CD8-positive, alpha-beta memory T cell (primary cell): ENCODE measurements around the gene FILIP1L. TPM values are rescaled to one million over a fixed set of nuclear protein-coding genes. Genes with fewer than 3 reads are reported as not detected.

ENCODE experiments used
- CTCF ChIA-PET: fragments of 350-600 bp; sonication (Branson Sonifier 250); formaldehyde crosslinking; loops from one replicate; lab custom pipeline; 2021; ENCODE audit warnings: antibody characterized with exemption; lab: Charles Lee
- POLR2A ChIA-PET: fragments of 350-600 bp; sonication (Branson Sonifier 250); formaldehyde crosslinking; loops from one replicate; lab custom pipeline; 2021; ENCODE audit warnings: antibody characterized with exemption; lab: Charles Lee
- DNase-seq, 5 donors: peaks; one replicate each; pipeline versions ENCODE4 v3.0.0 to v3.0.0-alpha.2; 2020 to 2022; ENCODE audit warnings: mixed read lengths in 1 of 5
- H3K27ac ChIP-seq: one replicate; pipeline ENCODE4 v1.7.0; 2013; ENCODE audit warnings: low read depth, mild to moderate bottlenecking, low read length, moderate library complexity
- H3K27me3 ChIP-seq: 2 replicates; pipeline ENCODE4 v1.7.0; 2013; ENCODE audit warnings: low read length, mild to moderate bottlenecking; ENCODE audit not compliant: insufficient read depth, poor library complexity, severe bottlenecking
- H3K36me3 ChIP-seq: 2 replicates; pipeline ENCODE4 v1.7.0; 2013; ENCODE audit warnings: mild to moderate bottlenecking, low read length, moderate library complexity; ENCODE audit not compliant: insufficient read depth
- H3K4me1 ChIP-seq: 2 replicates; pipeline ENCODE4 v1.7.0; 2013; ENCODE audit warnings: mild to moderate bottlenecking, low read length, moderate library complexity; ENCODE audit not compliant: insufficient read depth
- H3K4me3 ChIP-seq: 2 replicates; pipeline ENCODE4 v1.7.0; 2013; ENCODE audit warnings: mild to moderate bottlenecking, low read length
- H3K9me3 ChIP-seq: 2 replicates; pipeline ENCODE4 v1.7.0; 2013; ENCODE audit warnings: mild to moderate bottlenecking, low read length
- H3K27ac Mint-ChIP-seq, 8 donors: one replicate each; pipeline ENCODE4 v1.8.0; 2020 to 2021; ENCODE audit warnings: mixed read lengths in 8 of 8, mild to moderate bottlenecking in 6 of 8, inconsistent platforms in 3 of 8, moderate library complexity in 3 of 8
- H3K27me3 Mint-ChIP-seq, 2 donors: one replicate each; pipeline ENCODE4 v1.8.0; 2020 to 2021; ENCODE audit warnings: mixed read lengths in 2 of 2, mild to moderate bottlenecking in 1 of 2, moderate library complexity in 1 of 2
- H3K36me3 Mint-ChIP-seq, 3 donors: one replicate each; pipeline ENCODE4 v1.8.0; 2020 to 2021; ENCODE audit warnings: mixed read lengths in 3 of 3, inconsistent platforms in 1 of 3, mild to moderate bottlenecking in 1 of 3
- H3K4me1 Mint-ChIP-seq, 3 donors: one replicate each; pipeline ENCODE4 v1.8.0; 2020 to 2021; ENCODE audit warnings: mixed read lengths in 3 of 3, inconsistent platforms in 1 of 3, mild to moderate bottlenecking in 1 of 3
- H3K4me3 Mint-ChIP-seq, 7 donors: one replicate each; pipeline ENCODE4 v1.8.0; 2020 to 2021; ENCODE audit warnings: mixed read lengths in 7 of 7, mild to moderate bottlenecking in 6 of 7, moderate library complexity in 4 of 7, inconsistent platforms in 2 of 7
- H3K9me3 Mint-ChIP-seq, 5 donors: one replicate each; pipeline ENCODE4 v1.8.0; 2020 to 2022; ENCODE audit warnings: mixed read lengths in 5 of 5, mild to moderate bottlenecking in 3 of 5, moderate library complexity in 2 of 5, inconsistent platforms in 1 of 5
- polyA plus RNA-seq: library from polyadenylated mRNA; unstranded; fragments of 300-500 nt; fragmentation: Illumina TruSeq; gene quantifications from one replicate; pipeline ENCODE4 v1.2.3, GENCODE V29; 2021
- total RNA-seq, 2 experiments: library from RNA; stranded (reverse); gene quantifications; one replicate each; pipeline ENCODE4 v1.2.3, GENCODE V29; 2021

FILIP1L gene
- total and polyA plus RNA-seq, 3 experiments from 2014 or later = 0.12 to 0.27 (median 0.20) TPM

GRCh38 chr3:100029689-100030088, 84.6 kb downstream of the FILIP1L start:
- no peaks in the 10 kb centered on the region for H3K27me3 Mint-ChIP-seq
- H3K4me1 Mint-ChIP-seq = no peaks in the 10 kb centered on the region
- H3K36me3 Mint-ChIP-seq = peaks cover 1 to 4% (median 2%) of the 10 kb centered on the region in 3 donors
- H3K4me3 ChIP-seq = no peak overlapping the region
- H3K27ac Mint-ChIP-seq = no peak overlapping the region
- DNase-seq = no peak
- CTCF ChIA-PET = interaction anchor here (0.5 kb wide), 1 partner anchor 197 kb away, joined by 3 read pairs; no protein-coding TSS in a partner anchor
- no peak overlapping the region for H3K4me3 Mint-ChIP-seq
- no peaks in the 10 kb centered on the region for H3K27me3 ChIP-seq
- H3K27ac ChIP-seq = no peak overlapping the region
- POLR2A ChIA-PET = no interaction called here
- no peaks in the 10 kb centered on the region for H3K9me3 ChIP-seq
- H3K4me1 ChIP-seq = no peaks in the 10 kb centered on the region
- no peaks in the 10 kb centered on the region for H3K36me3 ChIP-seq
- H3K9me3 Mint-ChIP-seq = no peaks in the 10 kb centered on the region

DNA sequence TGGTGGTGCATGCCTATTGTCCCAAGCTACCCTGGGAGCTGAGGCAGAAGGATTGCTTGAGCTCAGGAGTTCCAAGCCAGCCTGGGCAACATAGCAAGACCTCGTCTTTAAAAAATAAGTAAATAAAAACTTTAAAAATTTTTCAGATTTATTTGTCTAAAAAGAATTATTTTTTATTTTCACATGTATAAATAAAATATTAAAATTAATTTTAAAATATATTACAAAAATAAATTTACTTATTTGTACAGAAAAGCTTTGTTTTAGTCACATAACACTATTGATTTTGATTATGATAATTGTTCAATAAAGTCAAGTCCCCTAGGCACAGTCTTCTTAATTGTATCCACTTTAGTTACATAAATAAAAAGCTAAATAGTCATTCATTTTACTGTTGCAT, 85.2 kb downstream of the FILIP1L start:
- Mint-ChIP-seq H3K4me3 (no peak overlapping the region), H3K27me3 (no peaks in the 10 kb centered on the region), H3K36me3 (peaks cover 1 to 4% (median 2%) of the 10 kb centered on the region in 3 donors), H3K27ac (no peak overlapping the region), H3K9me3 (no peaks in the 10 kb centered on the region), H3K4me1 (no peaks in the 10 kb centered on the region)
- POLR2A ChIA-PET = no interaction called here
- no peaks in the 10 kb centered on the region for H3K9me3 ChIP-seq
- H3K27ac ChIP-seq = no peak overlapping the region
- H3K36me3 ChIP-seq = no peaks in the 10 kb centered on the region
- CTCF ChIA-PET = no interaction called here
- DNase-seq = no peak
- no peaks in the 10 kb centered on the region for H3K27me3 ChIP-seq
- H3K4me3 ChIP-seq = no peak overlapping the region
- H3K4me1 ChIP-seq = no peaks in the 10 kb centered on the region

DNA sequence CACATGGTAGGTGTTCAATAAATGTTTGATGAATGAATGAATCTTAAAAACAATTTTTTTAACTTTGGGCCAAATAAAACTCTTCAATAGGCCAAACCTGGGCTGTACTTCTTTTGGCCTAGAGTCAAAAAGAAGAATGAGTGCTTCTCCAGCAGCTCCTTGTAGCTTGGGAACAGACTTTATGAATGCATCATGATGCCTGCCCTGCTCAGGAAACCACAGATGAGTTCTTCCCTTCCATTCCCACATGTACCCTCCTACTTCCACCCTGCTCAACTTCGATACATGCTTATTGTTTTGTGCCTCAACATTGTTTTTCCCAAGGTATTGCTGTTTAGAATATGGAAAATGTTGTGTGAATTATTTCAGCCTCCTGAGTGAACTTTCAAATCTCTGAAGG, 87.0 kb downstream of the FILIP1L start:
- H3K36me3 ChIP-seq = no peaks in the 10 kb centered on the region
- no peak overlapping the region for H3K27ac ChIP-seq
- H3K27ac Mint-ChIP-seq = no peak overlapping the region
- H3K9me3 ChIP-seq = no peaks in the 10 kb centered on the region
- ChIA-PET POLR2A (no interaction called here), CTCF (no interaction called here)
- no peaks in the 10 kb centered on the region for H3K9me3 Mint-ChIP-seq
- no peaks in the 10 kb centered on the region for H3K4me1 Mint-ChIP-seq
- no peak overlapping the region for H3K4me3 ChIP-seq
- H3K4me1 ChIP-seq = no peaks in the 10 kb centered on the region
- H3K27me3 Mint-ChIP-seq = no peaks in the 10 kb centered on the region
- no peaks in the 10 kb centered on the region for H3K27me3 ChIP-seq
- no peak overlapping the region for H3K4me3 Mint-ChIP-seq
- DNase-seq = no peak
- peaks cover 5 to 10% (median 5%) of the 10 kb centered on the region in 3 donors for H3K36me3 Mint-ChIP-seq

DNA sequence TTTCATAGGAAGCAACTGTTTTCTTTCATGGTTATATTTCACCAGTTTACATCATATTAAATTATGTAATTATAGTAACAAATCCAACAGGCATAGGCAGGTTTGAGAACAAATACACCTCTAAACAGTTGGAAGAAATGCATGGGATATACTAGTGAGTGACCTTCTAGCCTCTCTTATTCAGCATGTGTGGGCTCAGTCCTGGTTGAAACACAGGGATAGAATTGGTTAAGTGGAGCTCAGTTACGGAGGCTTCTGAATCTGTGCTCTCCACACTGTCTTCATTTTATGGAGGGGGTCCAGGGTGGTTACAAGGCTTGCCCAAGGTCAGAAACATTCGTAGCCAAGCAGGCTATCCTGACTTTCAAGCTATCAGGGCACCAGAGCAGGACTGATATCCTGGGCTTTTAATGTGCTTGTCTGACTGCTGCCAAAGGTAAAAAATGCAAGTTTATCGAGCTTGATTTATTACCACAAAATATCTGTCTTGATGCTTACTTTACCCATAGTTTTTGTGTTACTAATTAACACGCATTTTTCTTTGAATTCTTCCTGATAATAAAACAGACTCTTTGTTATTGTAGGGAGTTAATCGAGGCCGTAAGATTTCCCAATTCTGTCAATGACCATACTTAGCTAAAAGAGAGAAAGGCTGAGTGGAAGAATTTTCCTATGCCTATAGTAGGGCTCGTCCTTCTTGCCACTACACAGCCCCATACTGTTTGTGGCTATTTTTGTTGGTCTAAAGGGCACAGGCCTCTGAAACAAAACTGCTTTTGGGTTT, 89.6 kb downstream of the FILIP1L start:
- Histone ChIP-seq H3K36me3 (no peaks in the 10 kb centered on the region), H3K4me3 (no peak overlapping the region), H3K27ac (no peak overlapping the region), H3K4me1 (no peaks in the 10 kb centered on the region), H3K27me3 (no peaks in the 10 kb centered on the region), H3K9me3 (no peaks in the 10 kb centered on the region)
- Mint-ChIP-seq H3K4me1 (no peaks in the 10 kb centered on the region), H3K27me3 (no peaks in the 10 kb centered on the region), H3K4me3 (no peak overlapping the region), H3K36me3 (peaks cover 4 to 5% (median 5%) of the 10 kb centered on the region in 3 donors), H3K27ac (no peak overlapping the region), H3K9me3 (no peaks in the 10 kb centered on the region)
- ChIA-PET POLR2A (no interaction called here), CTCF (interaction anchor here (1.5 kb wide), 1 partner anchor 8 kb away, joined by 5 read pairs; no protein-coding TSS in a partner anchor)
- DNase-seq = no peak

- Histone ChIP-seq H3K4me1 (no peaks in the 10 kb centered on the region), H3K36me3 (no peaks in the 10 kb centered on the region), H3K4me3 (no peak overlapping the region), H3K9me3 (no peaks in the 10 kb centered on the region), H3K27ac (no peak overlapping the region), H3K27me3 (no peaks in the 10 kb centered on the region)
- no peak overlapping the region for H3K4me3 Mint-ChIP-seq
- POLR2A ChIA-PET = no interaction called here
- H3K4me1 Mint-ChIP-seq = peaks cover 3 to 4% (median 3%) of the 10 kb centered on the region in 3 donors
- H3K27me3 Mint-ChIP-seq = no peaks in the 10 kb centered on the region
- DNase-seq = no peak
- H3K9me3 Mint-ChIP-seq = no peaks in the 10 kb centered on the region
- H3K27ac Mint-ChIP-seq = no peak overlapping the region
- CTCF ChIA-PET = no interaction called here
- H3K36me3 Mint-ChIP-seq = peaks cover 4 to 5% (median 5%) of the 10 kb centered on the region in 3 donors
Observed at GRCh38 chr3:100023595-100023994, 90.7 kb downstream of the FILIP1L start.

- H3K9me3 Mint-ChIP-seq = no peaks in the 10 kb centered on the region
- H3K4me3 ChIP-seq = no peak overlapping the region
- no peaks in the 10 kb centered on the region for H3K36me3 ChIP-seq
- peaks cover 4 to 6% (median 5%) of the 10 kb centered on the region in 3 donors for H3K4me1 Mint-ChIP-seq
- no peaks in the 10 kb centered on the region for H3K27me3 Mint-ChIP-seq
- POLR2A ChIA-PET = no interaction called here
- no peaks in the 10 kb centered on the region for H3K9me3 ChIP-seq
- no peak overlapping the region for H3K27ac Mint-ChIP-seq
- H3K4me1 ChIP-seq = no peaks in the 10 kb centered on the region
- H3K4me3 Mint-ChIP-seq = no peak overlapping the region
- H3K27ac ChIP-seq = no peak overlapping the region
- DNase-seq = no peak
- CTCF ChIA-PET = no interaction called here
- no peaks in the 10 kb centered on the region for H3K27me3 ChIP-seq
- H3K36me3 Mint-ChIP-seq = peaks cover 4 to 5% (median 5%) of the 10 kb centered on the region in 3 donors
Observed at GRCh38 chr3:100023150-100023549, 91.2 kb downstream of the FILIP1L start.

DNA sequence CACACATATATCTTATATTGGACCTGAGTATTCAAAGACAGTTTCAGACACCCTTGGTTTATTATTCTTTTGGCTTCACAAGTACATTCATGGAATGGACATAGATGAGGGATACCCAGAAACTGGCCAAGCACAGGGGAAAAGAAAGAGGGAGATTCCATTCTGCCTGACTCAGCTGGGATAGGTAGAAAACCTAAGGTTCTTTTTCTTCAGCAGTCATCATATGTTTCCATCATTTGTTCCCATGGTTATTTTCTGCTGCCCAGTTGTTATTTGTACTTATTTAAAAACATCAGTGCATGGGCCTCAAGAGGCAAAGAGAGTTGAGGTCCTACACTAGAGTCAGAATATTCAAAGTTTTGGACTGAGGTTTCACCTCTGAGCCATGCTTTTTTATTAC, 91.8 kb downstream of the FILIP1L start:
- Mint-ChIP-seq H3K9me3 (no peaks in the 10 kb centered on the region), H3K27ac (no peak overlapping the region), H3K4me1 (peaks cover 4 to 6% (median 5%) of the 10 kb centered on the region in 3 donors), H3K27me3 (no peaks in the 10 kb centered on the region), H3K4me3 (no peak overlapping the region), H3K36me3 (peaks cover 4 to 7% (median 5%) of the 10 kb centered on the region in 3 donors)
- H3K9me3 ChIP-seq = no peaks in the 10 kb centered on the region
- no peak for DNase-seq
- no peaks in the 10 kb centered on the region for H3K27me3 ChIP-seq
- CTCF ChIA-PET = no interaction called here
- H3K27ac ChIP-seq = no peak overlapping the region
- no peak overlapping the region for H3K4me3 ChIP-seq
- POLR2A ChIA-PET = no interaction called here
- no peaks in the 10 kb centered on the region for H3K36me3 ChIP-seq
- no peaks in the 10 kb centered on the region for H3K4me1 ChIP-seq

- DNase-seq = no peak
- H3K9me3 ChIP-seq = no peaks in the 10 kb centered on the region
- Mint-ChIP-seq H3K4me3 (no peak overlapping the region), H3K36me3 (peaks cover 5 to 16% (median 5%) of the 10 kb centered on the region in 3 donors), H3K27ac (no peak overlapping the region), H3K4me1 (peaks cover 4 to 6% (median 5%) of the 10 kb centered on the region in 3 donors), H3K27me3 (no peaks in the 10 kb centered on the region), H3K9me3 (no peaks in the 10 kb centered on the region)
- ChIA-PET POLR2A (interaction anchor here (0.6 kb wide), 1 partner anchor 135 kb away, joined by 5 read pairs; no protein-coding TSS in a partner anchor), CTCF (interaction anchor here (0.9 kb wide), 1 partner anchor 19 kb away, joined by 3 read pairs; no protein-coding TSS in a partner anchor)
- H3K27me3 ChIP-seq = no peaks in the 10 kb centered on the region
- H3K4me1 ChIP-seq = no peaks in the 10 kb centered on the region
- no peak overlapping the region for H3K4me3 ChIP-seq
- no peaks in the 10 kb centered on the region for H3K36me3 ChIP-seq
- H3K27ac ChIP-seq = no peak overlapping the region
Observed at GRCh38 chr3:100020876-100021644, 93.2 kb downstream of the FILIP1L start.
